HepG2 (cell line): Measurements from ENCODE around the gene MYO9A. TPM values are rescaled to one million over a fixed set of nuclear protein-coding genes. Genes with fewer than 3 reads are reported as not detected.

ENCODE experiments used
- ATAC-seq: fragments of 200-7000 bp; cut with Tn5 transposase; 3 replicates; pipeline ENCODE4 v1.9.1; 2020; ENCODE audit warnings: mild to moderate bottlenecking, moderate library complexity
- BruUV-seq: library from RNA; stranded (reverse); fragments of 400-500 nt; replicated peaks from 2 replicates; lab custom pipeline; 2021; lab: Mats Ljungman, UMichigan
- CTCF ChIA-PET: fragments of 300-600 bp; formaldehyde crosslinking; extraction: SDS; loops from one replicate; lab custom pipeline; 2021; ENCODE audit warnings: low total read pairs, inconsistent platforms, low intra/inter-chr PET ratio; lab: Yijun Ruan, JAX
- POLR2A ChIA-PET: fragments of 350-600 bp; sonication (Branson Sonifier 250); formaldehyde crosslinking; loops from one replicate; lab custom pipeline; 2020; ENCODE audit warnings: antibody characterized with exemption, inconsistent platforms; lab: Yijun Ruan, JAX
- DNase-seq: peaks from one replicate; pipeline ENCODE4 v3.0.0-alpha.2; 2015; ENCODE audit warnings: low spot score
- FAIRE-seq: peaks from 3 replicates; lab custom pipeline; 2011; peaks lifted over from hg19 to GRCh38; lab: Jason Lieb, UNC
- H2AFZ ChIP-seq: one replicate; pipeline ENCODE4 v1.6.1; 2011; ENCODE audit warnings: low read length, inconsistent platforms
- H3K27ac ChIP-seq: fragments of 300-600 bp; 3 replicates; pipeline ENCODE4 v1.8.0; 2011; ENCODE audit warnings: mixed run types, mild to moderate bottlenecking, mixed read lengths, low read length, inconsistent platforms; ENCODE audit not compliant: insufficient read depth; ENCODE audit errors: extremely low read length
- H3K27me3 ChIP-seq, 2 experiments: fragments of 200-600 bp in 1 of 2; 2 replicates in 1 of 2; 3 replicates in 1 of 2; pipeline versions ENCODE4 v1.6.0 to v1.8.0; 2011; ENCODE audit warnings: low read length in 2 of 2, mild to moderate bottlenecking in 2 of 2, moderate library complexity in 2 of 2, inconsistent platforms in 1 of 2; ENCODE audit not compliant: insufficient read depth in 2 of 2, control insufficient read depth in 1 of 2
- H3K36me3 ChIP-seq, 2 experiments: fragments of 200-600 bp in 1 of 2; replicated peaks in 1 of 2; 2 replicates in 1 of 2; 3 replicates in 1 of 2; pipeline versions ENCODE4 v1.5.1 to v1.8.0; 2011; ENCODE audit warnings: low read length in 2 of 2, inconsistent platforms in 1 of 2; ENCODE audit not compliant: insufficient read depth in 2 of 2, control insufficient read depth in 1 of 2
- H3K4me1 ChIP-seq: 2 replicates; pipeline ENCODE4 v1.5.1; 2012; ENCODE audit warnings: low read length, inconsistent platforms; ENCODE audit not compliant: insufficient read depth
- H3K4me2 ChIP-seq: 2 replicates; pipeline ENCODE4 v1.6.0; 2011; ENCODE audit warnings: low read depth, low read length, inconsistent platforms
- H3K4me3 ChIP-seq, 3 experiments: fragments of 200-600 bp in 1 of 3; sonication (generic), shearing (Covaris generic) in 1 of 3; replicated peaks in 1 of 3; 2 replicates each; pipeline ENCODE4 v1.5.1; 2011 to 2016; ENCODE audit warnings: low read length in 3 of 3, inconsistent platforms in 2 of 3, low read depth in 2 of 3, mild to moderate bottlenecking in 2 of 3, control low read depth in 1 of 3, mixed read lengths in 1 of 3; ENCODE audit not compliant: insufficient read depth in 1 of 3
- H3K79me2 ChIP-seq: one replicate; pipeline ENCODE4 v1.6.1; 2011; ENCODE audit warnings: low read length, inconsistent platforms; ENCODE audit not compliant: insufficient read depth
- H3K9ac ChIP-seq: 2 replicates; pipeline ENCODE4 v1.6.0; 2011; ENCODE audit warnings: mild to moderate bottlenecking, low read depth, low read length, inconsistent platforms; ENCODE audit not compliant: insufficient read depth
- H3K9me3 ChIP-seq: 2 replicates; pipeline ENCODE4 v1.5.1; 2012; ENCODE audit warnings: mild to moderate bottlenecking, low read length
- H4K20me1 ChIP-seq: 2 replicates; pipeline ENCODE4 v1.6.0; 2011; ENCODE audit warnings: inconsistent platforms, mild to moderate bottlenecking, low read length, moderate library complexity; ENCODE audit not compliant: insufficient read depth
- WGBS: methylation state at CpG from one replicate; pipeline ENCODE4 v1.1.6; 2017; ENCODE audit warnings: low lambda C conversion rate; 5-methylcytosine and 5-hydroxymethylcytosine counted together
- in situ Hi-C: cut with HindIII; loops from 2 replicates; pipeline ENCODE4 v1.10.0; 2017; ENCODE audit warnings: low pct_unique_long_range_greater_than_20kb; ENCODE audit not compliant: extremely low pct_ligation_motif_present
- intact Hi-C: fragments of 100-400 bp; cut with micrococcal nuclease; formaldehyde crosslinking; loops from one replicate; pipeline ENCODE4 v1.10.0; 2022; ENCODE audit not compliant: unreplicated experiment
- polyA plus RNA-seq, 8 experiments: library from polyadenylated mRNA; depleted of rRNA in 3 of 8; stranded (reverse) in 7 of 8; unstranded in 1 of 8; fragments of >200 nt; fragmentation: Illumina TruSeq in 4 of 8; extraction: Trizol in 4 of 8; gene quantifications; 2 replicates each; pipeline versions ENCODE4 v1.2.1 to v1.2.3, GENCODE V29; 2011 to 2016; ENCODE audit warnings: low read depth in 4 of 8, missing spikeins in 1 of 8, mixed read lengths in 1 of 8; ENCODE audit not compliant: insufficient read depth in 1 of 8
- total RNA-seq, 5 experiments: library from RNA; depleted of rRNA; stranded (reverse); fragments of >200 nt; fragmentation: Illumina TruSeq; extraction: Trizol; gene quantifications; 2 replicates each; pipeline ENCODE4 v1.2.3, GENCODE V29; 2016; ENCODE audit warnings: low read depth in 1 of 5
- TF ChIP-seq, protein P1 (sequence below), 2 experiments: sonication (generic) in 1 of 2; formaldehyde crosslinking in 1 of 2; IDR thresholded peaks; 2 replicates each; pipeline versions ENCODE4 v1.4.0 to v1.6.1; 2016 to 2020; ENCODE audit warnings: borderline replicate concordance in 1 of 2, low read depth in 1 of 2, mild to moderate bottlenecking in 1 of 2, missing genetic modification reagents in 1 of 2
- TF ChIP-seq, protein P2 (sequence below): sonication (generic); formaldehyde crosslinking; IDR thresholded peaks from 2 replicates; pipeline ENCODE4 v1.4.0; 2020; ENCODE audit warnings: missing genetic modification reagents, mild to moderate bottlenecking, borderline replicate concordance

Gene MYO9A
- total and polyA plus RNA-seq, 2 of the 13 experiments (the other 11 are each of a cell fraction or from before 2014, with no cell fraction given), result 4.8 to 15.3 TPM

DNA sequence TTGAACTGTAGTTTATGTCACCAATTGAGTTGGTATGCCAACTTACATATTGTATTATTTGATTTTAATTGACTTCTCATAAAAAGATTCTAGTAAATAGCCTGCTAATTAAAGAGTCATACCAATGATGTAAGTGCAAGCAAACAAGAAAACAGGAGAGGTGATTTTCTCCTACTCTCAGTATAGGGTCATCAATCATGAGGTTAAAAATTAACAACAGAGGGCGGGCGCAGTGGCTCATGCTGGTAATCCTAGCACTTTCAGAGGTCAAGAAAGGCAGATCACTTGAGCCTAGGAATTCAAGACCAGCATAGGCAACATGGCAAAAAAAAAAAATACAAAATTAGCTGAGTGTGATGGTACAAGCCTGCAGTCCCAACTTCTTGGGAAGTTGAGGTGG is 108.7 kb downstream of the MYO9A start:
- TF ChIP-seq, protein P1, sequence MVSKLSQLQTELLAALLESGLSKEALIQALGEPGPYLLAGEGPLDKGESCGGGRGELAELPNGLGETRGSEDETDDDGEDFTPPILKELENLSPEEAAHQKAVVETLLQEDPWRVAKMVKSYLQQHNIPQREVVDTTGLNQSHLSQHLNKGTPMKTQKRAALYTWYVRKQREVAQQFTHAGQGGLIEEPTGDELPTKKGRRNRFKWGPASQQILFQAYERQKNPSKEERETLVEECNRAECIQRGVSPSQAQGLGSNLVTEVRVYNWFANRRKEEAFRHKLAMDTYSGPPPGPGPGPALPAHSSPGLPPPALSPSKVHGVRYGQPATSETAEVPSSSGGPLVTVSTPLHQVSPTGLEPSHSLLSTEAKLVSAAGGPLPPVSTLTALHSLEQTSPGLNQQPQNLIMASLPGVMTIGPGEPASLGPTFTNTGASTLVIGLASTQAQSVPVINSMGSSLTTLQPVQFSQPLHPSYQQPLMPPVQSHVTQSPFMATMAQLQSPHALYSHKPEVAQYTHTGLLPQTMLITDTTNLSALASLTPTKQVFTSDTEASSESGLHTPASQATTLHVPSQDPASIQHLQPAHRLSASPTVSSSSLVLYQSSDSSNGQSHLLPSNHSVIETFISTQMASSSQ (IDR thresholded peaks at IDR 0.05; ENCODE audit: low read depth), result peak; percentile 71
- TF ChIP-seq, protein P1 (CRISPR knock-in tag; IDR thresholded peaks at IDR 0.05; ENCODE audit: borderline replicate concordance), result no peak
- TF ChIP-seq, protein P2, sequence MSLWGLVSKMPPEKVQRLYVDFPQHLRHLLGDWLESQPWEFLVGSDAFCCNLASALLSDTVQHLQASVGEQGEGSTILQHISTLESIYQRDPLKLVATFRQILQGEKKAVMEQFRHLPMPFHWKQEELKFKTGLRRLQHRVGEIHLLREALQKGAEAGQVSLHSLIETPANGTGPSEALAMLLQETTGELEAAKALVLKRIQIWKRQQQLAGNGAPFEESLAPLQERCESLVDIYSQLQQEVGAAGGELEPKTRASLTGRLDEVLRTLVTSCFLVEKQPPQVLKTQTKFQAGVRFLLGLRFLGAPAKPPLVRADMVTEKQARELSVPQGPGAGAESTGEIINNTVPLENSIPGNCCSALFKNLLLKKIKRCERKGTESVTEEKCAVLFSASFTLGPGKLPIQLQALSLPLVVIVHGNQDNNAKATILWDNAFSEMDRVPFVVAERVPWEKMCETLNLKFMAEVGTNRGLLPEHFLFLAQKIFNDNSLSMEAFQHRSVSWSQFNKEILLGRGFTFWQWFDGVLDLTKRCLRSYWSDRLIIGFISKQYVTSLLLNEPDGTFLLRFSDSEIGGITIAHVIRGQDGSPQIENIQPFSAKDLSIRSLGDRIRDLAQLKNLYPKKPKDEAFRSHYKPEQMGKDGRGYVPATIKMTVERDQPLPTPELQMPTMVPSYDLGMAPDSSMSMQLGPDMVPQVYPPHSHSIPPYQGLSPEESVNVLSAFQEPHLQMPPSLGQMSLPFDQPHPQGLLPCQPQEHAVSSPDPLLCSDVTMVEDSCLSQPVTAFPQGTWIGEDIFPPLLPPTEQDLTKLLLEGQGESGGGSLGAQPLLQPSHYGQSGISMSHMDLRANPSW, result no peak
- no TSS peak for BruUV-seq
- WGBS, result 68% methylated on average over 2 of the region's 2 CpGs
- no peak overlapping the region for H3K27ac ChIP-seq
- H2AFZ ChIP-seq, result no peak overlapping the region
- H3K4me2 ChIP-seq, result no peak overlapping the region
- ATAC-seq (peak; percentile 52; the same call in 2 of the 3 replicates), FAIRE-seq (no peak), DNase-seq (peak; percentile 44)
- H3K4me3 ChIP-seq, result no peak overlapping the region
- intact Hi-C loops, result no loop called here
- no peaks in the 10 kb centered on the region for H3K79me2 ChIP-seq
- H3K9ac ChIP-seq, result no peak overlapping the region
- H3K27me3 ChIP-seq, result no peaks in the 10 kb centered on the region
- in situ Hi-C loops, result no loop called here
- ChIA-PET CTCF (no interaction called here), POLR2A (no interaction called here)
- H3K4me1 ChIP-seq, result peaks cover 7% of the 10 kb centered on the region
- H3K9me3 ChIP-seq, result no peaks in the 10 kb centered on the region
- peaks cover 0 to 5% of the 10 kb centered on the region in 2 experiments; a peak in 1 of 5 replicates for H3K36me3 ChIP-seq
- no peaks in the 10 kb centered on the region for H4K20me1 ChIP-seq
